HG02642 (cell line): ENCODE measurements around the gene EFNA1.

Experiments used
- ATAC-seq: cut with Tn5 transposase; IDR thresholded peaks from one replicate; pipeline ENCODE4 v1.9.1; 2021; ENCODE audit warnings: mild to moderate bottlenecking; ENCODE audit not compliant: unreplicated experiment, poor library complexity

EFNA1 gene

GRCh38 chr1:155127105-155127966, at the start of gene EFNA1:
Gene EFNA1, plus strand, starts transcription at chr1:155127876. Its CDS starts 102 bp downstream, at chr1:155127978.
- ATAC-seq: no peak

GRCh38 chr1:155078469-155079209, 49.0 kb upstream of the EFNA1 start, which contains the start of gene EFNA3:
Gene EFNA3, plus strand, starts transcription at chr1:155078837. Its CDS starts 105 bp downstream, at chr1:155078942.
- peak; percentile 34 for ATAC-seq

GRCh38 chr1:155079210-155079486, 48.5 kb upstream of the EFNA1 start:
- no peak for ATAC-seq

- ATAC-seq: no peak
These were observed 48.0 kb upstream of the EFNA1 start for GRCh38 chr1:155079487-155080311.

- ATAC-seq: no peak
These were observed 47.1 kb upstream of the EFNA1 start for GRCh38 chr1:155080312-155081228.

DNA sequence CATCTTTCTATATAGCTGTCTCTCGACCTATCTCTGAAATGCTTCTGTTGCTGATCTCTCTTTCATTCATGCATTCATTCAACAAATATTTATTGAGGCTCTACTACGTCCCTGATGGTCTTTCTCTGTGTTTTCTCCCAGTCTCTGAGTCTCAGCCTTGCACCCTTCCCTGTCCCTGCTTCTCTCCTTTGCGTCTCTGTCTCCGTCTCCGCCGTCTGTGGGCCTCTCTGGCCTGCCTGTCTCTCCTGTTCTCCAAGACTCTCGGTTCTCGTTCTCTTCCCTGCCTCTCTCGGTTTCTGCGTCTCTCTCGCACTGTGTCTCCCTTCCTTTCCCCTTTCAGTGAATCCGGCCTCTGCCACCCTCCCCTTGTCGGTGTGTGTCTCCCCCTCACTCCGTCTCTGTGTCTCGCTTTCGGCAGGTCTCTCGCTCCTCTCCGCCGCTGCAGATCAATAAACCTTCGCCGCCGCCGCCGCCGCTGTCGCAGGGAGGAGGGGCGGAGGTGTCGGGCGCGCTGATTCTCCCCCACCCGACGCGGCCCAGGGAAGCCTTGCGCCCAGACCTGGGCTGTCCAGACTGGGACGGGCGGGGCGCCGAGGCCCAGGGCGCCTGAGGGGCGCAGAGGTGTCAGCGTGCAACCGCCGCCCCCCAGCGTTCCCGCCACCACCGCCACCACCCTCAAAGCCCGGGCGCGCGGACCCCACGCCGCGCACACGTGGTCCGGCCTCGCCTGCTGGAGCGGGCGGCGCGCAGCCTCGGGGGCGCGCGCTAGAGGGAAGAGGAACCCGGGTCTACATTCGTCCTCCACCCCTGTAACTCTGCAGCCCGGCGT, 46.0 kb upstream of the EFNA1 start:
- ATAC-seq: no peak

DNA sequence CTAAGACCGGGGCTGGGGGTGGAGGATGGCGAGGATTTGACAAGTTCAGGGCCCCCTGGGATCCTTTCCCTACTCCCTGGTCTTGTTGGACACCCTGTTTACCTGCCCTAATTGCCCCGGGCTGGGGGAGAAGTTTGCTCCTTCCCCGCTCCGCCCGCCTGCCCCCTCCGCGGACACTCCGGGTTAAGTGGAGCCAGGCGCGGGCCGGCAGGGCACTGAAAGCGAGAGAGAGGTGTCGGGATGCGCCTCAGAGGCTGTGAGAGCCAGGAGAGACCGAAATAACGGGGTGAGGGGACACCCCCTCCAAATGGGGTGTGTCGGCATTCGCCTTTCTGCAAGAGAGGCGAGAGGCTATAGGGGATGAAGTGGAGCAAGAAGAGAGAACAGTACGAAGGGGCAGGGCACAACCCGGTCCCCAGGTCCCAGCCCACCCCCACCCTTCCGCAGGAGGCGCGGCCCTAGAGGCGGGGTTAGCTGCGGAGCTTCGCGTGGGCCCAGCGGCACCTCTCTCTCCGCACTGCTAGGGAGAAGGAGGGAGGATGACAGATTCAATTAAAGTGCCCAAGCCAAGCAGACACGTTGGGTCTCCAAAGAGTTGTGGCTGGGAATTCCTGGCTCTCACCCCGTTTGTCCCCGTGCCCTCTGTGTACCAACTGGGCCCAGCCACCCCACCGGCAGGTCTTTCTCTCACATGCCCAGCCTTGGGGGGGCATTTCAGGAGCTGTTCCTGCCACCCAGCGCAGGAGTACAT, 45.2 kb upstream of the EFNA1 start:
- no peak for ATAC-seq

GRCh38 chr1:155083052-155083541, 44.6 kb upstream of the EFNA1 start:
- ATAC-seq: no peak

- no peak for ATAC-seq
These were observed 43.6 kb upstream of the EFNA1 start for GRCh38 chr1:155083865-155084721.

- peak; percentile 77 for ATAC-seq
These were observed 42.8 kb upstream of the EFNA1 start for GRCh38 chr1:155084722-155085503.

GRCh38 chr1:155085504-155086127, 42.1 kb upstream of the EFNA1 start:
- ATAC-seq: no peak

- no peak for ATAC-seq
These were observed 41.4 kb upstream of the EFNA1 start for GRCh38 chr1:155086128-155086741.

DNA sequence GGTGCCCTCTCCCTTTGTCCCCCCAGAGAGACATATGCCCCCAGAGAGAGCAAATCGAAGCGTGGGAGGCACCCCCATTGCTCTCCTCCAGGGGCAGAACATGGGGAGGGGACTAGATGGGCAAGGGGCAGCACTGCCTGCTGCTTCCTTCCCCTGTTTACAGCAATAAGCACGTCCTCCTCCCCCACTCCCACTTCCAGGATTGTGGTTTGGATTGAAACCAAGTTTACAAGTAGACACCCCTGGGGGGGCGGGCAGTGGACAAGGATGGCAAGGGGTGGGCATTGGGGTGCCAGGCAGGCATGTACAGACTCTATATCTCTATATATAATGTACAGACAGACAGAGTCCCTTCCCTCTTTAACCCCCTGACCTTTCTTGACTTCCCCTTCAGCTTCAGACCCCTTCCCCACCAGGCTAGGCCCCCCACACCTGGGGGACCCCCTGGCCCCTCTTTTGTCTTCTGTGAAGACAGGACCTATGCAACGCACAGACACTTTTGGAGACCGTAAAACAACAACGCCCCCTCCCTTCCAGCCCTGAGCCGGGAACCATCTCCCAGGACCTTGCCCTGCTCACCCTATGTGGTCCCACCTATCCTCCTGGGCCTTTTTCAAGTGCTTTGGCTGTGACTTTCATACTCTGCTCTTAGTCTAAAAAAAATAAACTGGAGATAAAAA, 40.7 kb upstream of the EFNA1 start:
- no peak for ATAC-seq

DNA sequence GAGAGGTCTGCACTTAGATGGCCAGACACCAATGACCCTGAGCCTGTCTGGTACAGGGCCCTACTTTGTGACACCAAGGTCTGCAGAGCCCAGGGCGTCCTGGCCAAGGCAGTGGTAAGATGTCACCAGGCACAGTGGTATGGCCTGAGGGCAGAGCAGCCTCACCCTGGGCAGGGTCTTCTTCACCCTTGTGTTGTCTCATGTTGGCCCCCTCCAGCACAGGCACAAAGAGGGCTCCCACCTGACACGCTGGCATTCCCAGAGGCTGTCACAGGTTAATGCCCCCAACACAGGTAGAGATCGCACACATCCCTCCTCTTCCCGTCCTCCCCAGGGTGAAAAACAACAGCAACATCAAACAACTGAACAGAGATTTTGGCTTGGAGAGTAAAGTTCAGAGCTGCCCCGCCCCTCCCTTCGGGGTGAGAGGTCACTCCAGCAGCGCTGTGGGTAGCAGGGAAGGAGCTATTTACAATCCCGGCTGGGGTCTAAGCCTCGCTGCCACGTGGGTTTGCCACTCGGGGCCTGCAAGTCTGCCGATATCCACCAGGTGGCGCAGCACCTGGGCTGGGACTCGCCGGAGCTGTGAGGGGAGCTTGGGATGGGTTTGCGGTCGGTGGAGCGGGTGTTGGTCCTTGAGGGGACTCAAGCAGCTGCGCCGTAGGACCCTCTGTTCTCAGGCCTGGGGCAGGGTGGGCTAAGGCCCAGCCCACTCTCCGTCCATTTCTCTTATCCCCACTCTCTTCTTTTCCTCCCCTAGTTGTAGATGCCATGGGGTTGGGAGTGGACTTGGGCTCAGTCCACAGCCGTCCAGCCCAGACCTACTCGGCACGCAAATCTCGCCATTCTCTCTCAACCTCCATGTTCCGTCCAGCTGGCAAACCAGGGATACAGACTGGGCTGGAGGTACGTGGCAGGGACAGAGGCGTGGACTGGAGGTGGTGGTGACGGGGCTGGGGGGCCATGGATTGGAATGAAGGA, 36.3 kb upstream of the EFNA1 start:
- ATAC-seq: no peak
